Esophagus squamous epithelium (tissue), 5 donors: ENCODE results near the gene AMPD2. TPM values are rescaled to one million over a fixed set of nuclear protein-coding genes. Genes with fewer than 3 reads are reported as not detected.
"Not testable (repeated sequence)": the region's sequence is repeated elsewhere in the genome, so short reads cannot be mapped to it uniquely, and the experiment has no call there.

Source experiments
- DNase-seq: peaks from one replicate; lab custom pipeline; 2025; lab: John Stamatoyannopoulos, UW
- H3K27ac ChIP-seq, 4 donors: fragments of 200-600 bp; sonication (generic); one replicate each; pipeline ENCODE4 v1.5.1; 2016 to 2019; ENCODE audit warnings: mild to moderate bottlenecking in 1 of 4
- H3K27me3 ChIP-seq, 4 donors: fragments of 200-600 bp; sonication (generic); 1 replicate in 3 of 4; 2 replicates in 1 of 4; pipeline versions ENCODE4 v1.5.1 to v1.6.0; 2017 to 2021; ENCODE audit warnings: antibody characterized with exemption in 1 of 4
- H3K36me3 ChIP-seq, 3 donors: fragments of 200-600 bp; sonication (generic); one replicate each; pipeline ENCODE4 v1.5.1; 2016 to 2019
- H3K4me1 ChIP-seq, 3 donors: fragments of 200-600 bp; sonication (generic); one replicate each; pipeline ENCODE4 v1.5.1; 2017 to 2019
- H3K4me3 ChIP-seq, 4 donors: fragments of 200-600 bp; sonication (generic); 1 replicate in 3 of 4; 2 replicates in 1 of 4; pipeline ENCODE4 v1.5.1; 2016 to 2019; ENCODE audit warnings: mild to moderate bottlenecking in 2 of 4, moderate library complexity in 1 of 4
- H3K9me3 ChIP-seq, 3 donors: fragments of 200-600 bp; sonication (generic); one replicate each; pipeline ENCODE4 v1.5.1; 2016 to 2019
- POLR2A ChIP-seq, 4 donors: fragments of 450-650 bp; IDR thresholded peaks; one replicate each; pipeline ENCODE4 v1.6.1; 2017; ENCODE audit warnings: antibody characterized with exemption in 4 of 4, mild to moderate bottlenecking in 4 of 4, moderate library complexity in 3 of 4
- WGBS, 2 donors: methylation state at CpG; one replicate each; pipeline ENCODE4 v1.1.5; 2018; 5-methylcytosine and 5-hydroxymethylcytosine counted together
- intact Hi-C: fragments of 100-400 bp; cut with DNase I; formaldehyde crosslinking; loops from one replicate; pipeline ENCODE4 v1.15.0; 2022
- total RNA-seq, 4 donors: library from RNA; depleted of rRNA; stranded (reverse); fragments of >200 nt; gene quantifications; one replicate each; pipeline ENCODE4 v1.1.0, GENCODE V29; 2016
- TF ChIP-seq, protein P1 (sequence below), 6 experiments: fragments of 450-650 bp in 4 of 6; fragments of 200-600 bp in 2 of 6; sonication (generic) in 2 of 6; IDR thresholded peaks; one replicate each; pipeline ENCODE4 v1.5.1; 2016 to 2019; ENCODE audit warnings: antibody characterized with exemption in 6 of 6, mild to moderate bottlenecking in 4 of 6, moderate library complexity in 4 of 6
- donor health status: DM: yes; HTN: yes; CAD: no.

Gene AMPD2
- total RNA-seq, 4 donors from 2014 or later: 18.5 to 51.5 (median 24.4) TPM

DNA sequence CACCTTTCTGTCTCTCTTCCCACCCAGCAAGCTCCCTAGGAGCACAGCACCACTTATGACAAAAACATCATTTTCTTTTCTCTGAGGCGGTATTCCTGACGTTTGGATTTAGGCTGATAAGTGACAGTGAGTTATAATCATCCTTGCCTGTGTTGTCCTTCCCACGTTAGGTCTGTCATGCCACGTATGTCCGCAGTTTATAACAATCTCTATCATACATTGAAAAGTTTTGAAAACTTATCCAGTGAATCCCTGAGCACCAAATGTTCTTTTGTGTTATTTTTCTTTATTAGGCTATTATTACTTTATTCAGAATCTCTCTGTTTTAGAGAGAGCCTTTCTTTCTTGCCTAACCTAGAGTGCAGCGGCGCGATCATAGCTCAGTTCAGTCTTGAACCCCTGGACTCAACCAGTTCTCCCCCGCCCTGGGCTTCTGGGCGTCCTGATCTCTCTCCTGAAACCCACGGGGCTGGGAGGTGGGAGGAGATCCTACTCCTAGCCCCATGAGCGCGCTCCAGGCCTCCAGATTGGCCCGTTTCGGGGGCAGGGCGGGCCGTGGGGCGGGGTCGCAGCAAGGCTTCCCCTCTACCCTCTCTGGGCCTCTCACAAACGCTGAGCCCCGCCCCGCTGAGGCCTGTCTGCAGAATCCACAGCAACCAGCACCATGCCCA lies 48.0 kb downstream of the AMPD2 start, which contains the start of gene GSTM2:
TSS of gene GSTM2 (plus strand) at position 606 of the 671 bp plus-strand sequence. CDS start at position 665, 59 bp downstream.
- H3K4me1 ChIP-seq: peaks cover 12 to 22% (median 14%) of the 10 kb centered on the region in 3 donors
- DNase-seq: peak; percentile 22
- 23 to 27% methylated on average over 9 of the region's 22 CpGs for WGBS, 2 donors
- no peaks in the 10 kb centered on the region for H3K9me3 ChIP-seq
- H3K4me3 ChIP-seq: peak within 1 kb of the TSS; percentile 39 to 79 (median 60)
- peak within 1 kb of the TSS; percentile 9 to 68 (median 66) for H3K27ac ChIP-seq
- H3K36me3 ChIP-seq: peaks cover 0 to 24% (median 0%) of the 10 kb centered on the region in 3 donors
- H3K27me3 ChIP-seq: no peaks in the 10 kb centered on the region
- intact Hi-C loops: no loop called here
- TF ChIP-seq POLR2A (IDR thresholded peaks at IDR 0.05): peak in 1 of 4 donors; percentile 40
- TF ChIP-seq, protein P1, sequence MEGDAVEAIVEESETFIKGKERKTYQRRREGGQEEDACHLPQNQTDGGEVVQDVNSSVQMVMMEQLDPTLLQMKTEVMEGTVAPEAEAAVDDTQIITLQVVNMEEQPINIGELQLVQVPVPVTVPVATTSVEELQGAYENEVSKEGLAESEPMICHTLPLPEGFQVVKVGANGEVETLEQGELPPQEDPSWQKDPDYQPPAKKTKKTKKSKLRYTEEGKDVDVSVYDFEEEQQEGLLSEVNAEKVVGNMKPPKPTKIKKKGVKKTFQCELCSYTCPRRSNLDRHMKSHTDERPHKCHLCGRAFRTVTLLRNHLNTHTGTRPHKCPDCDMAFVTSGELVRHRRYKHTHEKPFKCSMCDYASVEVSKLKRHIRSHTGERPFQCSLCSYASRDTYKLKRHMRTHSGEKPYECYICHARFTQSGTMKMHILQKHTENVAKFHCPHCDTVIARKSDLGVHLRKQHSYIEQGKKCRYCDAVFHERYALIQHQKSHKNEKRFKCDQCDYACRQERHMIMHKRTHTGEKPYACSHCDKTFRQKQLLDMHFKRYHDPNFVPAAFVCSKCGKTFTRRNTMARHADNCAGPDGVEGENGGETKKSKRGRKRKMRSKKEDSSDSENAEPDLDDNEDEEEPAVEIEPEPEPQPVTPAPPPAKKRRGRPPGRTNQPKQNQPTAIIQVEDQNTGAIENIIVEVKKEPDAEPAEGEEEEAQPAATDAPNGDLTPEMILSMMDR (IDR thresholded peaks at IDR 0.05): no peak

DNA sequence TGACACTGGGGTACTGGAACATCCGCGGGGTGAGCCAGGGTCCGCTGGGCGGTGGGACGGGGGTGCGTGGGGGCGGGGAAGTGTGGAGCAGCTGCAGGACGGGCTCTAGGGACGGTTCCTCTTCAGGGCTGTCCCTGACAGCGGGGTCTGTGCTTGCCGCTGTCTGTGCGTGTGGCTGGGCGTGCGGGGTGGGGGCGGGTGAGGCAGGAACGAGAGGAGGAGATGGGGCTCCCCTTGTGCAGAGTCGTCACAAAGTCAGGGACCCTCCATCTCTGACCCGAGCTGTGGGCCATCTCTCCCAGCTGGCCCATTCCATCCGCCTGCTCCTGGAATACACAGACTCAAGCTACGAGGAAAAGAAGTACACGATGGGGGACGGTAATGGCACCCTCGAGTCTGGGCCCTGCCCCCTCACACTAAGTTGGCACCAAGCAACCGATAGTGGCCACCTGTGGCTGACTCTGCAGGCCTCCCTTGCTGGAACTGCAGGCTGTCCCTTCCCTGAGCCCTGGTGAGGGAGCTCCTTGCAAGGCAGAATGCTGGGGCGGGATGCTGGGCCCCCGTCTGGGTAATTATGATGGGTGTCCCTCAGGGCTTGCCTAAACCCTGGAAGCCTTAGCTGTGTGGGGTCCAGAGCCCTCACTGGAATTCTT lies 48.6 kb downstream of the AMPD2 start:
- Histone ChIP-seq H3K27me3 (no peaks in the 10 kb centered on the region), H3K9me3 (no peaks in the 10 kb centered on the region), H3K36me3 (peaks cover 0 to 26% (median 0%) of the 10 kb centered on the region in 3 donors), H3K27ac (peak overlapping the region; percentile 9 to 68 (median 66)), H3K4me1 (peaks cover 12 to 22% (median 14%) of the 10 kb centered on the region in 3 donors), H3K4me3 (peak overlapping the region; percentile 39 to 79 (median 60))
- intact Hi-C loops: no loop called here
- DNase-seq: no peak
- 9 to 13% methylated on average over 7 to 14 of the region's 26 CpGs for WGBS, 2 donors
- TF ChIP-seq POLR2A (IDR thresholded peaks at IDR 0.05): no peak
- TF ChIP-seq, protein P1 (IDR thresholded peaks at IDR 0.05): no peak

DNA sequence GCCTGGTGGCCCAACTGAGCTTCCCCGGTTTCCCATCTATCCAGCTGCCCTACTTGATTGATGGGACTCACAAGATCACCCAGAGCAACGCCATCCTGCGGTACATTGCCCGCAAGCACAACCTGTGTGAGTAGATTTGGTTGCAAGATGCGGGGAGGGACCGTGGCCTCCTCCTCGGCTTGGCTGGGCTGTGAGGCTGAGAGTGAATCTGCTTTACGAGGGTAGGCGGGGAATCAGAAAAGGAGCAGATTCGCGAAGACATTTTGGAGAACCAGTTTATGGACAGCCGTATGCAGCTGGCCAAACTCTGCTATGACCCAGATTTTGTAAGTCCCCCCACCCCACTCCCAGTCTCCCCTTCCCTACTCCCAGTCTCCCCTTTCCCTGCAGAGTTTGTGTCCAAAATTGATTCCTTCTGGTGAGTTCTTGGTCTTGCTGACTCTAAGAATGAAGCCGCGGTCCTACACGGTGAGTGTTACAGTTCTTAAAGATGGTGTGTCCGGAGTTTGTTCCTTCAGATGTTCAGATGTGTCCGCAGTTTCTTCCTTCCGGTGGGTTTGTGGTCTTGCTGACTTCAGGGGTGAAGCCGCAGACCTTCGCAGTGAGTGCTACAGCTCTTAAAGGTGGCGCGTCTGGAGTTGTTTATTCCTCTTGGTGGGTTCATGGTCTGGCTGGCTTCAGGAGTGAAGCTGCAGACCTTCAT lies 49.8 kb downstream of the AMPD2 start:
- Histone ChIP-seq H3K27ac (no peak overlapping the region), H3K4me3 (no peak overlapping the region), H3K36me3 (peaks cover 0 to 32% (median 0%) of the 10 kb centered on the region in 3 donors), H3K27me3 (no peaks in the 10 kb centered on the region), H3K9me3 (no peaks in the 10 kb centered on the region), H3K4me1 (peaks cover 12 to 22% (median 14%) of the 10 kb centered on the region in 3 donors)
- TF ChIP-seq, protein P1 (IDR thresholded peaks at IDR 0.05): no peak
- TF ChIP-seq POLR2A (IDR thresholded peaks at IDR 0.05): no peak
- WGBS, 2 donors: 87 to 90% methylated on average over 15 to 18 of the region's 22 CpGs
- intact Hi-C loops: no loop called here
- DNase-seq: no peak

DNA sequence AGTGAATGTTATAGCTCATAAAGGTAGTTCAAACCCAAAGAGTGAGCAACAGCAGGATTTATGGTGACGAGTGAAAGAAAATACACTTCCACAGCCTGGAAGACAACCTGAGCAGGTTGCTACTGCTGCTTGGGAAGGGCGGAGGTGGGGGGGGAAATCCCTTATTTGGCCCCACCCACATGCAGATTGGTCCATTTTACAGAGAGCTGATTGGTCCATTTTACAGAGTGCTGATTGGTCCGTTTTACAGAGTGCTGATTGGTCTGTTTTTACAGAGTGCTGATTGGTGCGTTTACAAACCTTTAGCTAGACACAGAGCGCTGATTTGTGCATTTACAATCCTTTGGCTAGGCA lies 50.3 kb downstream of the AMPD2 start:
- H3K27me3 ChIP-seq, H3K4me3 ChIP-seq, DNase-seq, intact Hi-C loops, H3K27ac ChIP-seq, H3K9me3 ChIP-seq: not testable (repeated sequence)
- WGBS, 2 donors: 79 to 95% methylated on average over 3 of the region's 5 CpGs
- Histone ChIP-seq H3K36me3 (peaks cover 0 to 32% (median 0%) of the 10 kb centered on the region in 3 donors), H3K4me1 (peaks cover 12 to 22% (median 14%) of the 10 kb centered on the region in 3 donors)

DNA sequence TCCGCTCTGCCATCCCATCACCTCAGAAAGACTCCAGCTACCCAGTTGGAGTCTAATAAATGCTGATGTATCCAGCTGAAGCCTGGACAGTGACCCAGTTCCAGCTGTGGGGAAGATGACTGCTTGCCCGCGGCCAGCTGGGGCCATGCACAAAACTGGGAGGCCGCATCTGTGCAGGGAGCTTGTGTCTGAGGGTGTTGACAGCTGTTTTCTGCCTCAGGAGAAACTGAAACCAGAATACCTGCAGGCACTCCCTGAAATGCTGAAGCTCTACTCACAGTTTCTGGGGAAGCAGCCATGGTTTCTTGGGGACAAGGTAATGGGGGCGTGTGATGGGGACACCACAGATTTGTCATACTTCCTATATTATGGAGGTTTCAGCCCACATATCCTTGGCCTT lies 51.4 kb downstream of the AMPD2 start:
- H3K4me1 ChIP-seq: peaks cover 12 to 22% (median 14%) of the 10 kb centered on the region in 3 donors
- no peak for DNase-seq
- no peak overlapping the region for H3K27ac ChIP-seq
- TF ChIP-seq POLR2A (IDR thresholded peaks at IDR 0.05): no peak
- TF ChIP-seq, protein P1 (IDR thresholded peaks at IDR 0.05): no peak
- 88% methylated on average over 2 to 5 of the region's 5 CpGs for WGBS, 2 donors
- no peaks in the 10 kb centered on the region for H3K9me3 ChIP-seq
- intact Hi-C loops: no loop called here
- no peak overlapping the region for H3K4me3 ChIP-seq
- H3K36me3 ChIP-seq: peaks cover 0 to 32% (median 0%) of the 10 kb centered on the region in 3 donors
- H3K27me3 ChIP-seq: no peaks in the 10 kb centered on the region

DNA sequence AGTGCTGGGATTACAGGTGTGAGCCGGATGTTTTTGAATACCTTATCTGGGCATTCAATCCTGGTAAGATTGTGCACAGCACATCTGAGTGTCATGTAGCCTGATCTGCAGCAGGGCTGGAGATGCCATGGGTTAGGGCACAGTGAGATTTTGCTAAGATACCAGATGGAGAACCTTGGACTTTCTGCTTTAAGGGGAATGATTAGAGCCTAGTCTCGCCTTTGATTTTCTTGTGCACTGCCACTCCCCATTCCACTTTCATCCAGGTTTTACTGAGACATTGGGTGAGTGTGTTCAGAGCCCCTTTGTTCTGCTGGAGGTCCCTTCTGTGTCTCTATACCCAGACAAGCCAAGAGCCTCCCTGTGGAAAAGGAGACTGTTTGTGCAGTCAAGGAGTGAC lies 54.2 kb downstream of the AMPD2 start:
- H3K36me3 ChIP-seq: peaks cover 0 to 32% (median 0%) of the 10 kb centered on the region in 3 donors
- not testable (repeated sequence) for H3K4me1 ChIP-seq

DNA sequence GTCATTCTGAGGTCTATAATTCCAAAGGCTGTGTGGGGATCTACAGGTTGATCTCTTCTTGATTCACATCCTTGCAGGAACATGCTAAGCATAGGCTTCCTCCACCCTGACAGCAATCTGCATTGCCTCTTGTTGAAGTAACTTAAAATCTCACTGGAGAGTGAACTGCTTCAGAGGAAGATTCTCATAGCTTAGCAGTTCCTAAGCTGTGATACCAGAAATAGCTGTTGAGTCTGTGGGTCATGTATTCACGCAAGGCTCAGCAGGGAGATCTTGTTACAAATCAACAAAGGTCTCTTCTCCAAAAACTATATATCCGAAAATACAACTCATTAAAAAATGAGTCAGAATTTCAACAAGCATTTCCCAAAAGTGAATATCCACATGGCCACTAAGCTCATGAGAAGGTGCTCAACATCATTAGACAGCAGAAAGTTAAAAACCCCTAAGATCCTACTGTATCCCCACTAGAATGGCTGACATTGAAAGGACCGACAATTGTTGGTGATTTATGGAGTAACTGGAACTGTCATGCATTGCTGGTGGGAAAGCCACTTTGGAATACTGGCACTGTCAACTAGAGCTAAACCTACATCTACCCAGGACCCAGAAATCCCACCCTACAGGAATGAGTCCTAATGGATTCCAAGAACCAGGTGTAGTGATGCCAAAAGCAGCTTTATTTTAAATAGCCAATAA lies 57.2 kb downstream of the AMPD2 start:
- H3K9me3 ChIP-seq, H3K27me3 ChIP-seq, H3K4me3 ChIP-seq, H3K27ac ChIP-seq, H3K4me1 ChIP-seq, DNase-seq, intact Hi-C loops: not testable (repeated sequence)
- WGBS, 2 donors: 83 to 88% methylated on average over 3 of the region's 3 CpGs
- peaks cover 0 to 18% (median 0%) of the 10 kb centered on the region in 3 donors for H3K36me3 ChIP-seq

More for the DNA sequence above, 54.2 kb downstream of the AMPD2 start:
- H3K27me3 ChIP-seq, H3K4me3 ChIP-seq, H3K27ac ChIP-seq, intact Hi-C loops, DNase-seq, H3K9me3 ChIP-seq: not testable (repeated sequence)
- 93% methylated on average over 2 of the region's 2 CpGs; no CpG with 5 or more reads in 1 of the 2 donors for WGBS, 2 donors
